HepG2 (cell line): ENCODE data around the gene MAP1LC3A. TPM values are rescaled to one million over a fixed set of nuclear protein-coding genes. Genes with fewer than 3 reads are reported as not detected.
A peak's percentile ranks its signal among the peaks of the same experiment; 100 is the strongest.

Experiments used
- ATAC-seq: fragments of 200-7000 bp; cut with Tn5 transposase; 3 replicates; pipeline ENCODE4 v1.9.1; 2020; ENCODE audit warnings: mild to moderate bottlenecking, moderate library complexity
- BruUV-seq: library from RNA; stranded (reverse); fragments of 400-500 nt; replicated peaks from 2 replicates; lab custom pipeline; 2021; lab: Mats Ljungman, UMichigan
- CTCF ChIA-PET: fragments of 300-600 bp; formaldehyde crosslinking; extraction: SDS; loops from one replicate; lab custom pipeline; 2021; ENCODE audit warnings: low total read pairs, inconsistent platforms, low intra/inter-chr PET ratio; lab: Yijun Ruan, JAX
- POLR2A ChIA-PET: fragments of 350-600 bp; sonication (Branson Sonifier 250); formaldehyde crosslinking; loops from one replicate; lab custom pipeline; 2020; ENCODE audit warnings: antibody characterized with exemption, inconsistent platforms; lab: Yijun Ruan, JAX
- DNase-seq: peaks from one replicate; pipeline ENCODE4 v3.0.0-alpha.2; 2015; ENCODE audit warnings: low spot score
- FAIRE-seq: peaks from 3 replicates; lab custom pipeline; 2011; peaks lifted over from hg19 to GRCh38; lab: Jason Lieb, UNC
- H2AFZ ChIP-seq: one replicate; pipeline ENCODE4 v1.6.1; 2011; ENCODE audit warnings: low read length, inconsistent platforms
- H3K27ac ChIP-seq: fragments of 300-600 bp; 3 replicates; pipeline ENCODE4 v1.8.0; 2011; ENCODE audit warnings: mixed run types, mild to moderate bottlenecking, mixed read lengths, low read length, inconsistent platforms; ENCODE audit not compliant: insufficient read depth; ENCODE audit errors: extremely low read length
- H3K27me3 ChIP-seq, 2 experiments: fragments of 200-600 bp in 1 of 2; 2 replicates in 1 of 2; 3 replicates in 1 of 2; pipeline versions ENCODE4 v1.6.0 to v1.8.0; 2011; ENCODE audit warnings: low read length in 2 of 2, mild to moderate bottlenecking in 2 of 2, moderate library complexity in 2 of 2, inconsistent platforms in 1 of 2; ENCODE audit not compliant: insufficient read depth in 2 of 2, control insufficient read depth in 1 of 2
- H3K36me3 ChIP-seq, 2 experiments: fragments of 200-600 bp in 1 of 2; replicated peaks in 1 of 2; 2 replicates in 1 of 2; 3 replicates in 1 of 2; pipeline versions ENCODE4 v1.5.1 to v1.8.0; 2011; ENCODE audit warnings: low read length in 2 of 2, inconsistent platforms in 1 of 2; ENCODE audit not compliant: insufficient read depth in 2 of 2, control insufficient read depth in 1 of 2
- H3K4me1 ChIP-seq: 2 replicates; pipeline ENCODE4 v1.5.1; 2012; ENCODE audit warnings: low read length, inconsistent platforms; ENCODE audit not compliant: insufficient read depth
- H3K4me2 ChIP-seq: 2 replicates; pipeline ENCODE4 v1.6.0; 2011; ENCODE audit warnings: low read depth, low read length, inconsistent platforms
- H3K4me3 ChIP-seq, 3 experiments: fragments of 200-600 bp in 1 of 3; sonication (generic), shearing (Covaris generic) in 1 of 3; replicated peaks in 1 of 3; 2 replicates each; pipeline ENCODE4 v1.5.1; 2011 to 2016; ENCODE audit warnings: low read length in 3 of 3, inconsistent platforms in 2 of 3, low read depth in 2 of 3, mild to moderate bottlenecking in 2 of 3, control low read depth in 1 of 3, mixed read lengths in 1 of 3; ENCODE audit not compliant: insufficient read depth in 1 of 3
- H3K79me2 ChIP-seq: one replicate; pipeline ENCODE4 v1.6.1; 2011; ENCODE audit warnings: low read length, inconsistent platforms; ENCODE audit not compliant: insufficient read depth
- H3K9ac ChIP-seq: 2 replicates; pipeline ENCODE4 v1.6.0; 2011; ENCODE audit warnings: mild to moderate bottlenecking, low read depth, low read length, inconsistent platforms; ENCODE audit not compliant: insufficient read depth
- H3K9me3 ChIP-seq: 2 replicates; pipeline ENCODE4 v1.5.1; 2012; ENCODE audit warnings: mild to moderate bottlenecking, low read length
- H4K20me1 ChIP-seq: 2 replicates; pipeline ENCODE4 v1.6.0; 2011; ENCODE audit warnings: inconsistent platforms, mild to moderate bottlenecking, low read length, moderate library complexity; ENCODE audit not compliant: insufficient read depth
- CENPT ChIP-seq: sonication (generic); formaldehyde crosslinking; IDR thresholded peaks from 2 replicates; pipeline ENCODE4 v1.8.0; 2022; ENCODE audit warnings: low read depth, mild to moderate bottlenecking, moderate library complexity, missing genetic modification reagents
- CREB1 ChIP-seq, 2 experiments: fragments of 450-650 bp in 1 of 2; IDR thresholded peaks; 2 replicates each; pipeline ENCODE4 v1.6.1; 2016 to 2017; ENCODE audit warnings: control low read depth in 1 of 2, mild to moderate bottlenecking in 1 of 2, missing compliant biosample characterization in 1 of 2, missing genetic modification characterization in 1 of 2
- FOSL2 ChIP-seq: sonication (generic); formaldehyde crosslinking; IDR thresholded peaks from 2 replicates; pipeline ENCODE4 v1.4.0; 2020; ENCODE audit warnings: missing genetic modification reagents
- HOXA3 ChIP-seq: sonication (generic); formaldehyde crosslinking; IDR thresholded peaks from 2 replicates; pipeline ENCODE4 v1.5.0; 2020; ENCODE audit warnings: missing genetic modification reagents
- NFE2L1 ChIP-seq: sonication (generic); formaldehyde crosslinking; IDR thresholded peaks from 2 replicates; pipeline ENCODE4 v1.4.0; 2020; ENCODE audit warnings: missing genetic modification reagents, mild to moderate bottlenecking, borderline replicate concordance
- NRL ChIP-seq: sonication (generic); formaldehyde crosslinking; IDR thresholded peaks from 2 replicates; pipeline ENCODE4 v1.5.0; 2020; ENCODE audit warnings: missing genetic modification reagents, mild to moderate bottlenecking, moderate library complexity, borderline replicate concordance
- TBL1XR1 ChIP-seq: fragments of 150-350 bp; IDR thresholded peaks from 2 replicates; pipeline ENCODE4 v1.6.1; 2014; ENCODE audit warnings: borderline replicate concordance, low read length; ENCODE audit not compliant: partially characterized antibody
- ZNF333 ChIP-seq: sonication (generic); formaldehyde crosslinking; IDR thresholded peaks from 2 replicates; pipeline ENCODE4 v1.4.0; 2020; ENCODE audit warnings: mild to moderate bottlenecking, missing genetic modification reagents, borderline replicate concordance
- WGBS: methylation state at CpG from one replicate; pipeline ENCODE4 v1.1.6; 2017; ENCODE audit warnings: low lambda C conversion rate; 5-methylcytosine and 5-hydroxymethylcytosine counted together
- in situ Hi-C: cut with HindIII; loops from 2 replicates; pipeline ENCODE4 v1.10.0; 2017; ENCODE audit warnings: low pct_unique_long_range_greater_than_20kb; ENCODE audit not compliant: extremely low pct_ligation_motif_present
- intact Hi-C: fragments of 100-400 bp; cut with micrococcal nuclease; formaldehyde crosslinking; loops from one replicate; pipeline ENCODE4 v1.10.0; 2022; ENCODE audit not compliant: unreplicated experiment
- polyA plus RNA-seq, 8 experiments: library from polyadenylated mRNA; depleted of rRNA in 3 of 8; stranded (reverse) in 7 of 8; unstranded in 1 of 8; fragments of >200 nt; fragmentation: Illumina TruSeq in 4 of 8; extraction: Trizol in 4 of 8; gene quantifications; 2 replicates each; pipeline versions ENCODE4 v1.2.1 to v1.2.3, GENCODE V29; 2011 to 2016; ENCODE audit warnings: low read depth in 4 of 8, missing spikeins in 1 of 8, mixed read lengths in 1 of 8; ENCODE audit not compliant: insufficient read depth in 1 of 8
- total RNA-seq, 5 experiments: library from RNA; depleted of rRNA; stranded (reverse); fragments of >200 nt; fragmentation: Illumina TruSeq; extraction: Trizol; gene quantifications; 2 replicates each; pipeline ENCODE4 v1.2.3, GENCODE V29; 2016; ENCODE audit warnings: low read depth in 1 of 5
- TF ChIP-seq, protein P1 (sequence below): sonication (generic); formaldehyde crosslinking; IDR thresholded peaks from 2 replicates; pipeline ENCODE4 v1.4.0; 2020; ENCODE audit warnings: missing genetic modification reagents, borderline replicate concordance
- TF ChIP-seq, protein P2 (sequence below): sonication (generic); formaldehyde crosslinking; IDR thresholded peaks from 2 replicates; pipeline ENCODE4 v1.5.0; 2020; ENCODE audit warnings: missing genetic modification reagents, mild to moderate bottlenecking, borderline replicate concordance

Gene MAP1LC3A
- total and polyA plus RNA-seq, 2 of the 13 experiments (the other 11 are each of a cell fraction or from before 2014, with no cell fraction given): not detected

DNA sequence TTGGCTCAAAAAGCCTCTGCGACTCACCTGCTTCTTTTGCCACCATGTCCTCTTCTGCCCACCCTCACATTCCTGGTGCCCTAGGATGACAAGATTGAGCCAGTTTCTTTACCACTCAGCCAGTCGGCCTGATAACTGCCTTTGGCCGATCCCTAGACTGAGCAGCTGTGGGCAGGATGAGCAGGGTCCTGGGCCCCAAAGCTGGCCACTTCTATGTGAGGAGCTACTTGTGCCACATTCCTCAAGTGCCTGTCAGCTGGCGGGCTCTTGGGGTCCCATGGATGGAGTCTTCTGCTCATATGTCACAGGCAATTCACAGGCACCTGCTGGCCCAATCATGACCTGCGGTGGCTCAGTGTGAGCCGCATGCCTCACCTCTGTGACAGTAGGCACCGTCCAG, 25.8 kb upstream of the MAP1LC3A start (continued):
- TF ChIP-seq HOXA3 (CRISPR knock-in tag): no peak
- no peak for TF ChIP-seq NFE2L1 (CRISPR knock-in tag)
- TF ChIP-seq, protein P1, sequence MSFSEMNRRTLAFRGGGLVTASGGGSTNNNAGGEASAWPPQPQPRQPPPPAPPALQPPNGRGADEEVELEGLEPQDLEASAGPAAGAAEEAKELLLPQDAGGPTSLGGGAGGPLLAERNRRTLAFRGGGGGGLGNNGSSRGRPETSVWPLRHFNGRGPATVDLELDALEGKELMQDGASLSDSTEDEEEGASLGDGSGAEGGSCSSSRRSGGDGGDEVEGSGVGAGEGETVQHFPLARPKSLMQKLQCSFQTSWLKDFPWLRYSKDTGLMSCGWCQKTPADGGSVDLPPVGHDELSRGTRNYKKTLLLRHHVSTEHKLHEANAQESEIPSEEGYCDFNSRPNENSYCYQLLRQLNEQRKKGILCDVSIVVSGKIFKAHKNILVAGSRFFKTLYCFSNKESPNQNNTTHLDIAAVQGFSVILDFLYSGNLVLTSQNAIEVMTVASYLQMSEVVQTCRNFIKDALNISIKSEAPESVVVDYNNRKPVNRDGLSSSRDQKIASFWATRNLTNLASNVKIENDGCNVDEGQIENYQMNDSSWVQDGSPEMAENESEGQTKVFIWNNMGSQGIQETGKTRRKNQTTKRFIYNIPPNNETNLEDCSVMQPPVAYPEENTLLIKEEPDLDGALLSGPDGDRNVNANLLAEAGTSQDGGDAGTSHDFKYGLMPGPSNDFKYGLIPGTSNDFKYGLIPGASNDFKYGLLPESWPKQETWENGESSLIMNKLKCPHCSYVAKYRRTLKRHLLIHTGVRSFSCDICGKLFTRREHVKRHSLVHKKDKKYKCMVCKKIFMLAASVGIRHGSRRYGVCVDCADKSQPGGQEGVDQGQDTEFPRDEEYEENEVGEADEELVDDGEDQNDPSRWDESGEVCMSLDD (CRISPR knock-in tag): no peak
- no peak for TF ChIP-seq CENPT (CRISPR knock-in tag)
- TF ChIP-seq CREB1 (IDR thresholded peaks at IDR 0.05): no peak
- no peak for TF ChIP-seq CREB1 (CRISPR knock-in tag; IDR thresholded peaks at IDR 0.05)

DNA sequence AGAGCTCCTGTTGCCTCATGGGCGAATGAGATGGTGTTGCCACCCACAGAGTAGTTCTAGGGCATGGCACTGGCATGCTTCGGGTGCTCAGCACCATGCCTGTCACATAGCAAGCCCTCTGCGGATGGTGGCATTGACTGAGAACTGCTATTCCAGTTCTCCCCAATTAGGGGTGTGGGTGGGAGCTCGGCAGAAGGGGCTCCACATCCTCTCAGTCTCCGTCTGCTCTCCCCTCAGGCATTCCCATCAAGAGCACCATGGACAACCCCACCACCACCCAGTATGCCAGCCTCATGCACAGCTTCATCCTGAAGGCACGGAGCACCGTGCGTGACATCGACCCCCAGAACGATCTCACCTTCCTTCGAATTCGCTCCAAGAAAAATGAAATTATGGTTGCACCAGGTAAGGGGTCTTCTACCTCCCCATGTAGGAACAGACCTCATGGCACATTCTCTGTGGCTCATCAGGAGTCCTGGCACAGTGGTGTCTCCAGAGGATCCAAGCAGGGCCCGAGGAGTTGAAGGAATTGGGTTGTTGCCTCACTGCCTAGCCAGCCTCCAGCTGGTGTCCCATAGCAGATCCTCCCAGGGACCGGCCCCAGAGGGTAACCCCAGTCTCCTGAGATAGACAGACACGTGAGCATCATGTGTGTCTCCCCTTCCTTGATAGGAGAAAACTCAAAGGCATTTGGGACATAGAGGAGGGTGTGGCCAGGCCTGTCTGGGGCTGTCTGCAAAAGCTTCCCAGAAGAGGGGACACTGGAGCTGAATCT, 23.9 kb upstream of the MAP1LC3A start:
- Histone ChIP-seq H3K4me1 (no peaks in the 10 kb centered on the region), H4K20me1 (peaks cover 8% of the 10 kb centered on the region; the same call in 1 of the 2 replicates), H3K9ac (no peak overlapping the region), H3K27me3 (no peaks in the 10 kb centered on the region), H3K9me3 (no peaks in the 10 kb centered on the region), H2AFZ (no peak overlapping the region), H3K27ac (no peak overlapping the region), H3K79me2 (peaks cover 11% of the 10 kb centered on the region), H3K4me2 (no peak overlapping the region), H3K36me3 (peaks cover 65 to 89% of the 10 kb centered on the region in 2 experiments), H3K4me3 (no peak overlapping the region)
- ChIA-PET POLR2A (no interaction called here), CTCF (no interaction called here)
- BruUV-seq: no TSS peak
- FAIRE-seq (no peak), ATAC-seq (no peak), DNase-seq (no peak)
- 94% methylated on average over 15 of the region's 15 CpGs for WGBS
- intact Hi-C loops: loop anchor here (5.0 kb wide), 1 partner anchor 173 kb away; no protein-coding TSS in a partner anchor
- TF ChIP-seq FOSL2 (no peak), NRL (peak; percentile 50; the same call in 1 of the 2 replicates), TBL1XR1 (no peak), ZNF333 (no peak)
- TF ChIP-seq, protein P2, sequence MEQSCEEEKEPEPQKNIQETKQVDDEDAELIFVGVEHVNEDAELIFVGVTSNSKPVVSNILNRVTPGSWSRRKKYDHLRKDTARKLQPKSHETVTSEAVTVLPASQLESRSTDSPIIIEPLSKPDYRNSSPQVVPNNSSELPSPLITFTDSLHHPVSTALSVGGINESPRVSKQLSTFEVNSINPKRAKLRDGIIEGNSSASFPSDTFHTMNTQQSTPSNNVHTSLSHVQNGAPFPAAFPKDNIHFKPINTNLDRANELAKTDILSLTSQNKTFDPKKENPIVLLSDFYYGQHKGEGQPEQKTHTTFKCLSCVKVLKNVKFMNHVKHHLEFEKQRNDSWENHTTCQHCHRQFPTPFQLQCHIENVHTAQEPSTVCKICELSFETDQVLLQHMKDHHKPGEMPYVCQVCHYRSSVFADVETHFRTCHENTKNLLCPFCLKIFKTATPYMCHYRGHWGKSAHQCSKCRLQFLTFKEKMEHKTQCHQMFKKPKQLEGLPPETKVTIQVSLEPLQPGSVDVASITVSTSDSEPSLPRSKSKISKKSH (CRISPR knock-in tag): 0 out of 2 replicates have a peak, but pooled peaks have one; percentile 35
- in situ Hi-C loops: loop anchor here (5.0 kb wide), 1 partner anchor 178 kb away; no protein-coding TSS in a partner anchor
